T-cell (primary cell): ENCODE results near the gene SLC16A12. TPM values are rescaled to one million over a fixed set of nuclear protein-coding genes. Genes with fewer than 3 reads are reported as not detected.

ENCODE experiments used
- ATAC-seq, 4 experiments: fragments of 200-7000 bp in 3 of 4; fragments of 150-1000 bp in 1 of 4; cut with Tn5 transposase; replicated peaks in 1 of 4; 1 replicate in 3 of 4; 2 replicates in 1 of 4; pipeline ENCODE4 v1.10.0; 2021; ENCODE audit warnings: moderate library complexity in 3 of 4, mild to moderate bottlenecking in 2 of 4, moderate number of reproducible peaks in 1 of 4
- CTCF ChIA-PET, 2 donors: fragments of 300-600 bp; sonication (Branson Sonifier 250); formaldehyde crosslinking; loops; one replicate each; lab custom pipeline; 2022; ENCODE audit warnings: antibody characterized with exemption in 2 of 2; lab: Charles Lee
- POLR2A ChIA-PET, 2 donors: fragments of 300-600 bp; sonication (Branson Sonifier 250); formaldehyde crosslinking; loops; one replicate each; lab custom pipeline; 2022; ENCODE audit warnings: antibody characterized with exemption in 2 of 2; lab: Charles Lee
- DNase-seq, 35 experiments: peaks; one replicate each; pipeline versions ENCODE4 v3.0.0 to v3.0.0-alpha.2; 2013 to 2023
- H3K27ac ChIP-seq: one replicate; pipeline ENCODE4 v1.5.1; 2013; ENCODE audit warnings: low read length
- H3K27me3 ChIP-seq, 2 experiments: replicated peaks in 1 of 2; 1 replicate in 1 of 2; 2 replicates in 1 of 2; pipeline versions ENCODE4 v1.6.1 to v1.7.0; 2013; ENCODE audit warnings: low read length in 1 of 2, mixed read lengths in 1 of 2; ENCODE audit not compliant: control insufficient read depth in 2 of 2, insufficient read depth in 2 of 2; ENCODE audit errors: extremely low read depth in 1 of 2
- H3K36me3 ChIP-seq, 2 donors: 1 replicate in 1 of 2; 2 replicates in 1 of 2; pipeline versions ENCODE4 v1.6.1 to v1.7.0; 2013; ENCODE audit warnings: low read length in 1 of 2; ENCODE audit not compliant: control insufficient read depth in 2 of 2, insufficient read depth in 1 of 2; ENCODE audit errors: extremely low read depth in 1 of 2
- H3K4me1 ChIP-seq, 2 experiments: 1 replicate in 1 of 2; 2 replicates in 1 of 2; pipeline versions ENCODE4 v1.6.1 to v1.7.0; 2013; ENCODE audit warnings: low read length in 2 of 2, mixed read lengths in 1 of 2; ENCODE audit not compliant: insufficient read depth in 2 of 2, control insufficient read depth in 1 of 2; ENCODE audit errors: extremely low read depth in 1 of 2
- H3K4me3 ChIP-seq, 2 donors: 1 replicate in 1 of 2; 2 replicates in 1 of 2; pipeline versions ENCODE4 v1.5.1 to v1.7.0; 2013; ENCODE audit warnings: mild to moderate bottlenecking in 2 of 2, low read length in 1 of 2, moderate library complexity in 1 of 2; ENCODE audit not compliant: control insufficient read depth in 1 of 2; ENCODE audit errors: extremely low read depth in 1 of 2
- H3K9me3 ChIP-seq: 2 replicates; pipeline ENCODE4 v1.7.0; 2013
- H3K27ac Mint-ChIP-seq, 2 donors: one replicate each; pipeline ENCODE4 v1.8.0; 2020 to 2021; ENCODE audit warnings: mild to moderate bottlenecking in 2 of 2, mixed read lengths in 2 of 2
- H3K27me3 Mint-ChIP-seq, 2 donors: one replicate each; pipeline ENCODE4 v1.8.0; 2021 to 2022; ENCODE audit warnings: mixed read lengths in 2 of 2
- H3K36me3 Mint-ChIP-seq: one replicate; pipeline ENCODE4 v1.8.0; 2021; ENCODE audit warnings: mixed read lengths
- H3K4me1 Mint-ChIP-seq, 3 donors: one replicate each; pipeline ENCODE4 v1.8.0; 2020 to 2022; ENCODE audit warnings: mixed read lengths in 3 of 3, mild to moderate bottlenecking in 1 of 3
- H3K4me3 Mint-ChIP-seq, 3 donors: one replicate each; pipeline ENCODE4 v1.8.0; 2020 to 2022; ENCODE audit warnings: mild to moderate bottlenecking in 3 of 3, mixed read lengths in 3 of 3, moderate library complexity in 3 of 3
- H3K9me3 Mint-ChIP-seq, 3 donors: one replicate each; pipeline ENCODE4 v1.8.0; 2020 to 2022; ENCODE audit warnings: mixed read lengths in 3 of 3
- WGBS: methylation state at CpG from one replicate; pipeline ENCODE4 v1.1.5; 2013; ENCODE audit warnings: missing lambda C conversion rate; ENCODE audit not compliant: insufficient coverage; 5-methylcytosine and 5-hydroxymethylcytosine counted together
- total RNA-seq, 35 experiments: library from RNA in 6 of 35; stranded (reverse) in 6 of 35; fragments of 120-200 nt in 1 of 35; gene quantifications; one replicate each; pipeline versions ENCODE4 v1.2.1 to v1.2.4 and lab custom pipeline; 2013 to 2026

The SLC16A12 gene
- total RNA-seq, 5 donors from 2014 or later (not counting 1 experiment from before 2014, with no cell fraction given), result not detected

DNA sequence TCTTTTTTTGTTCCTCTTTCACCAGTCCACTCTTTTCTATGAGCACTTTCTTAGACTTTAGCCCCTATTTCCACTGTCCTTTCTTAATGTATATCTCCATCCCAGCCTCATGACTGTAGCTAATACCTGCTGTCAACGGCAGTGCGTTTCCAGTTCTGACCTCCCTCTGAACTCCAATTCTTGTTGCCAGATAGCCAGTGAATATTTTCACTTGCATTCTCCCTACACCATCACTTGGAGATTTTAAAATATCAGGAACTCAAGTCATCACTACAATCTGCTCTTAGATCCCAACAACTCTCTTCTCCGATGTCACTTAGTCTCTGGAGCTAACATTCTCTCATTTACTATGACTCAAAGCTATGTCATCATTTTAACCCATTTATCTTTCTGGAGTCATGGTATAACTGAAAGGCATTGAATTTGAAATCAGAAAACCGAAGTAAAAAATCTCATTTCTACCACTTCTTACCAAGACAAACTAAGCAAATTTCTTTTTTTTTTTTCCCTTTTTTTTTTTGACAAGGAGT lies 5.1 kb upstream of the SLC16A12 start:
- DNase-seq, result no peak
- H3K9me3 ChIP-seq, result no peaks in the 10 kb centered on the region
- 83% methylated on average over 3 of the region's 4 CpGs for WGBS
- no peak overlapping the region for H3K4me3 ChIP-seq
- no peak overlapping the region for H3K27ac Mint-ChIP-seq
- peaks cover 34 to 44% of the 10 kb centered on the region in 2 donors for H3K27me3 Mint-ChIP-seq
- POLR2A ChIA-PET, result no interaction called here
- H3K4me1 ChIP-seq, result no peaks in the 10 kb centered on the region
- no peak overlapping the region for H3K4me3 Mint-ChIP-seq
- H3K4me1 Mint-ChIP-seq, result peaks cover 0 to 6% (median 4%) of the 10 kb centered on the region in 3 donors
- H3K36me3 Mint-ChIP-seq, result no peaks in the 10 kb centered on the region
- no peak for ATAC-seq
- CTCF ChIA-PET, result no interaction called here
- peaks cover 4 to 10% of the 10 kb centered on the region in 2 experiments for H3K27me3 ChIP-seq
- no peaks in the 10 kb centered on the region for H3K9me3 Mint-ChIP-seq
- no peak overlapping the region for H3K27ac ChIP-seq
- no peaks in the 10 kb centered on the region for H3K36me3 ChIP-seq

DNA sequence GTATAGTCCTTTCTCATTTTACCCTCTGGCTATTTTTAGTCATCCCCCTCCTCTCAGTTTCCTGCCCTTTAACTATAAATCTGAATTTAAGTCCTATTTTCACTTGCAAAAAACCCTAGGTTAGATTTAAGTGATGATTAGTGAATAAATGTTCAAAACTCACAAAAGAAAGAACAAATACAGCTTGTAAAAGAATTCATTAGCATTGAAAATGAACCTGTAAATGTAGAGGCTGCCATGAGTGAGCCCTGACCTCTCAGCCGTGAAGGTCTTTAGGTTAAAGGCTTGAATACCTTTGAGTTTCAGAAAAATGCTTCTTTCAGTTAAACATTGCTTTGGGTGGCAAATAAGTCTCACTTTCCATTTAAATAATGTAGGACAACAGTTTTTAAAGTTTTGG lies 2.0 kb upstream of the SLC16A12 start:
- Mint-ChIP-seq H3K27me3 (peaks cover 47 to 62% of the 10 kb centered on the region in 2 donors), H3K4me1 (peaks cover 5 to 15% (median 13%) of the 10 kb centered on the region in 3 donors), H3K4me3 (no peak overlapping the region), H3K36me3 (no peaks in the 10 kb centered on the region), H3K27ac (no peak overlapping the region), H3K9me3 (no peaks in the 10 kb centered on the region)
- WGBS, result 100% methylated on average over 1 of the region's 1 CpG
- DNase-seq, result no peak
- CTCF ChIA-PET, result no interaction called here
- POLR2A ChIA-PET, result no interaction called here
- Histone ChIP-seq H3K4me1 (peaks cover 0 to 4% of the 10 kb centered on the region in 2 experiments), H3K9me3 (no peaks in the 10 kb centered on the region), H3K4me3 (no peak overlapping the region), H3K27me3 (peaks cover 6 to 22% of the 10 kb centered on the region in 2 experiments), H3K27ac (no peak overlapping the region), H3K36me3 (no peaks in the 10 kb centered on the region)
- ATAC-seq, result no peak

DNA sequence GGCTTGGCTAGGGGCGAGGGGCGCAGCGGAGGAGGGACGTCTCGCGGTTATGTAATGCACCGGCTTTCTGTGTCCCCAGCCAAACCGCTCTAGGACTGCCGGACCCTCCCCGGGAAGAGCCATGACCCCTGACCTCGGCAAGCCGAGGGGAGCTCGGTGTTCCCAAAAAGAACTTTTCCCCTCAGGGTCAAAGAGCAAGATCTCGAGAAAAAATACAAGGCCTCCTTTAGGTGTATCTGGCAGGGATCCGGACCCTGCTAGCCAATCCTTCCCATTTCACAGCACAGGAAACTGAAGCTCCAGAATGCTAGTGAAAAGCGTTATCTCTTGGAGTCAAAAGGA lies 590 bp upstream of the SLC16A12 start:
- H3K9me3 Mint-ChIP-seq, result no peaks in the 10 kb centered on the region
- H3K4me3 Mint-ChIP-seq, result peak overlapping the region in 2 of 3 donors; percentile 25 to 26
- peaks cover 55 to 67% of the 10 kb centered on the region in 2 donors for H3K27me3 Mint-ChIP-seq

DNA sequence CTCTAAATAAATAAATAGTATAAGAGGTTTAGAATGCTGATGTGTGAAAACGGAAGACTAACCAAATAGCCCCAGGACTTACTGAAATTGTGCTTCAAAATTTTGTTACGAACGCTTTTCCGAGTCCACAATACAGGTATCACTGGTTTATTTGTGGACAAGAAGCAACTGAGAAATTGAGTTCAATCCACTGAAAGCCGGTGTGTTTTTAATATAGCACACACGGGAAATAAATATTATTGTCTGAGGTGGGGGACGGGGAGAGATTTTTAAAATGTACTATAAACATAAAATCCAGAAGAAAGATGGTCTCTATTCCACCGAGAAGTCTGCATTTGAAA lies 598 bp downstream of the SLC16A12 start:
- Mint-ChIP-seq H3K9me3 (no peaks in the 10 kb centered on the region), H3K27me3 (peaks cover 51 to 64% of the 10 kb centered on the region in 2 donors), H3K4me3 (peak overlapping the region in 1 of 3 donors; percentile 51), H3K36me3 (no peaks in the 10 kb centered on the region), H3K27ac (no peak overlapping the region), H3K4me1 (peaks cover 5 to 15% (median 13%) of the 10 kb centered on the region in 3 donors)
- no peak for DNase-seq
- H3K36me3 ChIP-seq, result no peaks in the 10 kb centered on the region
- ATAC-seq, result no peak
- H3K27ac ChIP-seq, result no peak overlapping the region
- 29% methylated on average over 5 of the region's 8 CpGs for WGBS
- ChIA-PET CTCF (no interaction called here), POLR2A (interaction anchor here in 1 of 2 donors (0.6 kb wide), 1 partner anchor 351 kb away, joined by 3 read pairs; no protein-coding TSS in a partner anchor)
- no peak overlapping the region for H3K4me3 ChIP-seq
- peaks cover 0 to 4% of the 10 kb centered on the region in 2 experiments for H3K4me1 ChIP-seq
- H3K27me3 ChIP-seq, result peaks cover 9 to 25% of the 10 kb centered on the region in 2 experiments
- H3K9me3 ChIP-seq, result no peaks in the 10 kb centered on the region

More for the DNA sequence above, 590 bp upstream of the SLC16A12 start:
- CTCF ChIA-PET, result no interaction called here
- H3K27ac Mint-ChIP-seq, result no peak overlapping the region
- peaks cover 5 to 15% (median 13%) of the 10 kb centered on the region in 3 donors for H3K4me1 Mint-ChIP-seq
- Histone ChIP-seq H3K9me3 (no peaks in the 10 kb centered on the region), H3K27ac (no peak overlapping the region), H3K4me3 (no peak overlapping the region), H3K4me1 (peaks cover 0 to 4% of the 10 kb centered on the region in 2 experiments), H3K36me3 (no peaks in the 10 kb centered on the region), H3K27me3 (peaks cover 9 to 25% of the 10 kb centered on the region in 2 experiments)
- DNase-seq (no peak), ATAC-seq (no peak)
- POLR2A ChIA-PET, result no interaction called here
- H3K36me3 Mint-ChIP-seq, result no peaks in the 10 kb centered on the region
- 17% methylated on average over 12 of the region's 16 CpGs for WGBS

DNA sequence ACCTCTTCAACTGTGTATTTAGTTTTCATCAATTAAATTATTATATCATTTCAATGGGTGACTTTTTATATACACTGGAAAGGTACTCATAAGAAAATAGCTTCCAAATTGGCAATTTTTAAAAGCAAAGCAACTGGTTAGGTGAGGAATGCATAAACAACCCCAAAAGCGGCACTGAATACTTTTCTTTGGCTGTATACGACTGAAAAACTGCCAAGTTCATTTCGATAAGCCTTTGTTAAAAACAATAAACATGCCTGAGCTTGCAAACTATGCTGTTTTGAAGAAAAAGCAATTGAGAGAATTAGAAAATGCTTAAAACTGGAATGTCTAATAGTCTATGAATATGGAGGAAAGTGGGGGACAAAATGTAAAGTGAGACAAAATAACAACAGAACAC lies 2.9 kb downstream of the SLC16A12 start:
- H3K4me3 Mint-ChIP-seq, result no peak overlapping the region
- Histone ChIP-seq H3K4me3 (no peak overlapping the region), H3K27me3 (peaks cover 4 to 25% of the 10 kb centered on the region in 2 experiments), H3K4me1 (peaks cover 0 to 4% of the 10 kb centered on the region in 2 experiments), H3K36me3 (no peaks in the 10 kb centered on the region), H3K27ac (no peak overlapping the region), H3K9me3 (no peaks in the 10 kb centered on the region)
- no peaks in the 10 kb centered on the region for H3K36me3 Mint-ChIP-seq
- peaks cover 5 to 15% (median 13%) of the 10 kb centered on the region in 3 donors for H3K4me1 Mint-ChIP-seq
- no peak for DNase-seq
- POLR2A ChIA-PET, result no interaction called here
- H3K27ac Mint-ChIP-seq, result no peak overlapping the region
- H3K9me3 Mint-ChIP-seq, result no peaks in the 10 kb centered on the region
- ATAC-seq, result no peak
- H3K27me3 Mint-ChIP-seq, result peaks cover 41 to 54% of the 10 kb centered on the region in 2 donors
- CTCF ChIA-PET, result no interaction called here
- WGBS, result 80% methylated on average over 1 of the region's 3 CpGs

DNA sequence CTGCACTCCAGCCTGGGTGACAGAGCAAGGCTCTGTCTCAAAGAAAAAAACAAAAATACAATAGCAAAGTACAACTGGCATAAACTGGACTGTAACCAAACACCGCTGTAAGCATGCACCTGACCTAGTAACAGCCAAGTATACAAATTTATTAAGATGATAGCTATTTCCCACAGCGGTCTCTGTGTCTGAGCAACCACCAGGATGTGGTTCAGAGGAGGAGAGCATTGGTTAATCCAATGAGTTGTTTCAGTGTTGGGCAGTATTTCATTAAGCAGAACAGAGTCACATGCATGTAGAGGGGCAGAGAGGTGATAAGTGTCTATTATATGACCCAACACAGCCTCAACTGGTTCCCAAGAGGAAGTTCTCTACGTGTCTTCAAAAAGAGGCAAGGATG lies 4.0 kb downstream of the SLC16A12 start:
- H3K27me3 ChIP-seq, result peaks cover 4 to 26% of the 10 kb centered on the region in 2 experiments
- Mint-ChIP-seq H3K27me3 (peaks cover 42 to 47% of the 10 kb centered on the region in 2 donors), H3K9me3 (no peaks in the 10 kb centered on the region), H3K27ac (no peak overlapping the region), H3K4me1 (peaks cover 5 to 15% (median 13%) of the 10 kb centered on the region in 3 donors), H3K4me3 (no peak overlapping the region), H3K36me3 (no peaks in the 10 kb centered on the region)
- no peak for ATAC-seq
- H3K27ac ChIP-seq, result no peak overlapping the region
- ChIA-PET CTCF (no interaction called here), POLR2A (no interaction called here)
- no peak overlapping the region for H3K4me3 ChIP-seq
- 80% methylated on average over 1 of the region's 3 CpGs for WGBS
- DNase-seq, result no peak
- no peaks in the 10 kb centered on the region for H3K9me3 ChIP-seq
- no peaks in the 10 kb centered on the region for H3K36me3 ChIP-seq
- H3K4me1 ChIP-seq, result peaks cover 0 to 4% of the 10 kb centered on the region in 2 experiments
